Measurements from ENCODE around the gene ATP13A3. TPM values are rescaled to one million over a fixed set of nuclear protein-coding genes. Genes with fewer than 3 reads are reported as not detected.
A peak's percentile ranks its signal among the peaks of the same experiment; 100 is the strongest.

ATP13A3 gene
- total RNA-seq, 1 donor from 2014 or later: 79.2 TPM

DNA sequence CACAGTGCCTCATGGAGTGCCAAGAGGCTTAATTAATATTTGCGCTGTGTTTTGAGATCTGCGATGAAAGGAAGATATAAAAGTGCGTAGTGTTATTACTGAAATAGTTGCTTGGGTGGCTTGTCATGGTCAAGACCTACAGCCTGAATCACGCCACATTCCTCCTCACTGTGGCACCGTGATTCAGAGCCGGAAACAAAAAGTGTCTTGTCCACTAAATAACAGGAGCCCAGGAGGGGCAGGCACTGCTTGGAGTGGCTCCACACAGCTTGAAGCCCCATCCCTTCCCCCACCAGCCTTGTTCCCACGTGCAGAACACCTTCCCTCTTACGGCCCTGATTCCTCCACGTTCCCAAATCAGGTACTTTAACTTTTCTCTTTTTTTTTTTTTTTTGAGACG lies 116.0 kb downstream of the ATP13A3 start:
- H3K9me3 ChIP-seq (ENCODE audit: insufficient read depth, low read depth, low read length): no peaks in the 10 kb centered on the region
- no peaks in the 10 kb centered on the region for H3K79me2 ChIP-seq (ENCODE audit: insufficient read depth, low read length)
- peaks cover 25% of the 10 kb centered on the region for H3K4me1 ChIP-seq (ENCODE audit: insufficient read depth, low read length)
- no peak overlapping the region for H3K27ac ChIP-seq (ENCODE audit: low read depth, low read length)
- TF ChIP-seq, protein P1, sequence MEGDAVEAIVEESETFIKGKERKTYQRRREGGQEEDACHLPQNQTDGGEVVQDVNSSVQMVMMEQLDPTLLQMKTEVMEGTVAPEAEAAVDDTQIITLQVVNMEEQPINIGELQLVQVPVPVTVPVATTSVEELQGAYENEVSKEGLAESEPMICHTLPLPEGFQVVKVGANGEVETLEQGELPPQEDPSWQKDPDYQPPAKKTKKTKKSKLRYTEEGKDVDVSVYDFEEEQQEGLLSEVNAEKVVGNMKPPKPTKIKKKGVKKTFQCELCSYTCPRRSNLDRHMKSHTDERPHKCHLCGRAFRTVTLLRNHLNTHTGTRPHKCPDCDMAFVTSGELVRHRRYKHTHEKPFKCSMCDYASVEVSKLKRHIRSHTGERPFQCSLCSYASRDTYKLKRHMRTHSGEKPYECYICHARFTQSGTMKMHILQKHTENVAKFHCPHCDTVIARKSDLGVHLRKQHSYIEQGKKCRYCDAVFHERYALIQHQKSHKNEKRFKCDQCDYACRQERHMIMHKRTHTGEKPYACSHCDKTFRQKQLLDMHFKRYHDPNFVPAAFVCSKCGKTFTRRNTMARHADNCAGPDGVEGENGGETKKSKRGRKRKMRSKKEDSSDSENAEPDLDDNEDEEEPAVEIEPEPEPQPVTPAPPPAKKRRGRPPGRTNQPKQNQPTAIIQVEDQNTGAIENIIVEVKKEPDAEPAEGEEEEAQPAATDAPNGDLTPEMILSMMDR (IDR thresholded peaks at IDR 0.05; ENCODE audit: insufficient read depth, low read depth, low read length): no peak
- no peak for TF ChIP-seq EZH2 (IDR thresholded peaks at IDR 0.05; ENCODE audit: insufficient read depth, low read length)
- no peak overlapping the region for H3K4me2 ChIP-seq (ENCODE audit: low read length)
- H3K4me3 Mint-ChIP-seq (ENCODE audit: unreplicated experiment): peak overlapping the region; percentile 50
- H3K36me3 ChIP-seq (ENCODE audit: insufficient read depth, low read length): no peaks in the 10 kb centered on the region
- no peaks in the 10 kb centered on the region for H4K20me1 ChIP-seq (ENCODE audit: insufficient read depth, low read length)
- H3K36me3 Mint-ChIP-seq (ENCODE audit: low read depth, unreplicated experiment): no peaks in the 10 kb centered on the region
- H3K27me3 ChIP-seq (ENCODE audit: insufficient read depth, low read length): peaks cover 6% of the 10 kb centered on the region
- no peak overlapping the region for H3K9ac ChIP-seq (ENCODE audit: low read length)
- no peak for FAIRE-seq
- no peak for DNase-seq (ENCODE audit: low read depth)
- H3K4me1 Mint-ChIP-seq (ENCODE audit: low read depth, unreplicated experiment): peaks cover 31% of the 10 kb centered on the region
- H3K27me3 Mint-ChIP-seq (ENCODE audit: low read depth, unreplicated experiment): peaks cover 20% of the 10 kb centered on the region
- no peaks in the 10 kb centered on the region for H3K9me3 Mint-ChIP-seq (ENCODE audit: unreplicated experiment)
- no peak overlapping the region for H3K27ac Mint-ChIP-seq (ENCODE audit: unreplicated experiment)
- no peak overlapping the region for H2AFZ ChIP-seq (ENCODE audit: low read depth, low read length)
- no peak overlapping the region for H3K4me3 ChIP-seq (ENCODE audit: insufficient read depth, low read depth, low read length)

GRCh38 chr3:194369522-194370279 lies 117.1 kb downstream of the ATP13A3 start, which contains the start of gene LRRC15:
TSS of gene LRRC15 (minus strand) at chr3:194369743. CDS start at chr3:194361043, 8,700 bp downstream.
- peak within 1 kb of the TSS; percentile 54 for H3K4me2 ChIP-seq (ENCODE audit: low read length)
- peak; percentile 63 for DNase-seq (ENCODE audit: low read depth)
- Mint-ChIP-seq H3K9me3 (ENCODE audit: unreplicated experiment) (no peaks in the 10 kb centered on the region), H3K27ac (ENCODE audit: unreplicated experiment) (no peak within 1 kb of the TSS), H3K4me1 (ENCODE audit: low read depth, unreplicated experiment) (peaks cover 34% of the 10 kb centered on the region), H3K36me3 (ENCODE audit: low read depth, unreplicated experiment) (no peaks in the 10 kb centered on the region), H3K27me3 (ENCODE audit: low read depth, unreplicated experiment) (peaks cover 20% of the 10 kb centered on the region), H3K4me3 (ENCODE audit: unreplicated experiment) (peak within 1 kb of the TSS; percentile 50)
- no peak for FAIRE-seq
- H3K27me3 ChIP-seq (ENCODE audit: insufficient read depth, low read length): peaks cover 6% of the 10 kb centered on the region
- H2AFZ ChIP-seq (ENCODE audit: low read depth, low read length): peak within 1 kb of the TSS; percentile 32
- H3K4me3 ChIP-seq (ENCODE audit: insufficient read depth, low read depth, low read length): no peak within 1 kb of the TSS
- TF ChIP-seq, protein P1 (IDR thresholded peaks at IDR 0.05; ENCODE audit: insufficient read depth, low read depth, low read length): no peak
- no peak for TF ChIP-seq EZH2 (IDR thresholded peaks at IDR 0.05; ENCODE audit: insufficient read depth, low read length)
- no peaks in the 10 kb centered on the region for H3K79me2 ChIP-seq (ENCODE audit: insufficient read depth, low read length)
- H3K36me3 ChIP-seq (ENCODE audit: insufficient read depth, low read length): no peaks in the 10 kb centered on the region
- no peak within 1 kb of the TSS for H3K9ac ChIP-seq (ENCODE audit: low read length)
- H3K4me1 ChIP-seq (ENCODE audit: insufficient read depth, low read length): peaks cover 33% of the 10 kb centered on the region
- H3K27ac ChIP-seq (ENCODE audit: low read depth, low read length): no peak within 1 kb of the TSS
- H3K9me3 ChIP-seq (ENCODE audit: insufficient read depth, low read depth, low read length): no peaks in the 10 kb centered on the region
- no peaks in the 10 kb centered on the region for H4K20me1 ChIP-seq (ENCODE audit: insufficient read depth, low read length)

DNA sequence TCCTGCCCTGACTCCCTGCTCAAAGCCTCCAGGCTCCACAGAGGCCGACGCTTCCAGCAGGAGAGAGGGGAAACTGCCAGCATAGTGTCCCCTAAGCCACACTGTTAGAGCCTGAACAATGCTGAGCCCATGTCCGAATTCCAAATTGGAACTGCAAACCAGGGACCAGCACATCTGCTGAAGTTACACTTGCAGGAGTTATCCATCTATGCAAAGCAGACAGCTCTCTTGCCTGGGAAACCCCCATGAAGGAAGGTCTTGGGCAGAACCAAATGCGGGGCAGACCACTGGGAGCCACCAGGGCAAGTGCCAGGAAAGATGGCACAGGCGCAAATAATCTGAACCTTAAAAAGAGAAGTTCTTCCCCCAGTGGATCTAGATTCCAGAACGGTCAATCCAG lies 117.9 kb downstream of the ATP13A3 start:
- Histone ChIP-seq H3K27me3 (ENCODE audit: insufficient read depth, low read length) (peaks cover 6% of the 10 kb centered on the region), H3K4me1 (ENCODE audit: insufficient read depth, low read length) (peaks cover 39% of the 10 kb centered on the region), H3K36me3 (ENCODE audit: insufficient read depth, low read length) (no peaks in the 10 kb centered on the region), H3K4me2 (ENCODE audit: low read length) (peak overlapping the region; percentile 54), H3K79me2 (ENCODE audit: insufficient read depth, low read length) (no peaks in the 10 kb centered on the region), H3K27ac (ENCODE audit: low read depth, low read length) (no peak overlapping the region), H4K20me1 (ENCODE audit: insufficient read depth, low read length) (no peaks in the 10 kb centered on the region), H3K4me3 (ENCODE audit: insufficient read depth, low read depth, low read length) (no peak overlapping the region), H2AFZ (ENCODE audit: low read depth, low read length) (peak overlapping the region; percentile 32), H3K9ac (ENCODE audit: low read length) (no peak overlapping the region), H3K9me3 (ENCODE audit: insufficient read depth, low read depth, low read length) (no peaks in the 10 kb centered on the region)
- TF ChIP-seq, protein P1 (IDR thresholded peaks at IDR 0.05; ENCODE audit: insufficient read depth, low read depth, low read length): no peak
- TF ChIP-seq EZH2 (IDR thresholded peaks at IDR 0.05; ENCODE audit: insufficient read depth, low read length): no peak
- Mint-ChIP-seq H3K4me1 (ENCODE audit: low read depth, unreplicated experiment) (peaks cover 41% of the 10 kb centered on the region), H3K36me3 (ENCODE audit: low read depth, unreplicated experiment) (no peaks in the 10 kb centered on the region), H3K4me3 (ENCODE audit: unreplicated experiment) (no peak overlapping the region), H3K27me3 (ENCODE audit: low read depth, unreplicated experiment) (peaks cover 18% of the 10 kb centered on the region), H3K9me3 (ENCODE audit: unreplicated experiment) (no peaks in the 10 kb centered on the region), H3K27ac (ENCODE audit: unreplicated experiment) (no peak overlapping the region)
- FAIRE-seq (no peak), DNase-seq (ENCODE audit: low read depth) (no peak)
